Measurements from ENCODE around the gene NR1H4. TPM values are rescaled to one million over a fixed set of nuclear protein-coding genes. Genes with fewer than 3 reads are reported as not detected.

NR1H4 gene
- polyA plus RNA-seq, 3 donors = not detected

DNA sequence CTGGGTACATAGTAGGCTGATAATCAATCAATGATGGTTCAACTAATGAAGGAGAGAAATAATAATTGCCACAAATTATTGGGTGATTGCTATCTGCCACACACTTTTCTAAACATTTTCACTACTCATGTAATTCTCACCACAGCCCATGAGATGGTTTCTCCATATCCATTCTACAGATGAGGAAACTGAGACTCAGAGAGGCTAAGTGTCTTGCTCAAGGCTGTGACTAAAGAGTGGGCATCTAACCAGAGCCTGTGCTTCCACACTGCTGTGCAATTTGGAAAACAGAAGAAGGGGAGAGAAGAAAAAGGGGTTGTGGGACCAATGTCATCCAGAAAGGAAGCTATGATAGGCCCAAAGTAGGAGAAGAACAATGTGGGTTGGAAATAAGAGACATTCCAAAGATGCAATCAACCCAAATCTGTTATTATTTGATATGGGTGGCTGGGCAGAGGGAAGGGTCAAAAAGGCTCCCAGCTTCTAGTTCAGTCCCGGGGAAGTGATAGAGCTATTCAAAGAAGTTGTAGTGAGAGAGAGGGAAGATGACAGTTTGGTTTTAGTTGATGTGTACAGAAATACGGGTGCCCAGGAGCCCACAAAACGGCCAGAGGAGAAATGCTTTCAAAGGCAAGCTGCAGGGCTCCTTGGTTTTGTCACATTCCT is 483 bp upstream of the NR1H4 start:
- no peaks in the 10 kb centered on the region for H3K27me3 ChIP-seq (ENCODE audit: control insufficient read depth in 2 of 2, insufficient read depth in 2 of 2, low read length in 2 of 2)
- Mint-ChIP-seq H3K36me3 (no peaks in the 10 kb centered on the region), H3K27ac (no peak overlapping the region), H3K4me3 (no peak overlapping the region), H3K9me3 (peaks cover 0 to 3% (median 0%) of the 10 kb centered on the region in 7 donors), H3K4me1 (no peaks in the 10 kb centered on the region), H3K27me3 (ENCODE audit: low read depth in 3 of 3) (peaks cover 2 to 7% (median 6%) of the 10 kb centered on the region in 3 donors)
- no peaks in the 10 kb centered on the region for H3K79me2 ChIP-seq (ENCODE audit: insufficient read depth, low read length)
- TF ChIP-seq, protein P1, sequence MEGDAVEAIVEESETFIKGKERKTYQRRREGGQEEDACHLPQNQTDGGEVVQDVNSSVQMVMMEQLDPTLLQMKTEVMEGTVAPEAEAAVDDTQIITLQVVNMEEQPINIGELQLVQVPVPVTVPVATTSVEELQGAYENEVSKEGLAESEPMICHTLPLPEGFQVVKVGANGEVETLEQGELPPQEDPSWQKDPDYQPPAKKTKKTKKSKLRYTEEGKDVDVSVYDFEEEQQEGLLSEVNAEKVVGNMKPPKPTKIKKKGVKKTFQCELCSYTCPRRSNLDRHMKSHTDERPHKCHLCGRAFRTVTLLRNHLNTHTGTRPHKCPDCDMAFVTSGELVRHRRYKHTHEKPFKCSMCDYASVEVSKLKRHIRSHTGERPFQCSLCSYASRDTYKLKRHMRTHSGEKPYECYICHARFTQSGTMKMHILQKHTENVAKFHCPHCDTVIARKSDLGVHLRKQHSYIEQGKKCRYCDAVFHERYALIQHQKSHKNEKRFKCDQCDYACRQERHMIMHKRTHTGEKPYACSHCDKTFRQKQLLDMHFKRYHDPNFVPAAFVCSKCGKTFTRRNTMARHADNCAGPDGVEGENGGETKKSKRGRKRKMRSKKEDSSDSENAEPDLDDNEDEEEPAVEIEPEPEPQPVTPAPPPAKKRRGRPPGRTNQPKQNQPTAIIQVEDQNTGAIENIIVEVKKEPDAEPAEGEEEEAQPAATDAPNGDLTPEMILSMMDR (IDR thresholded peaks at IDR 0.05) = no peak
- no peaks in the 10 kb centered on the region for H3K9me3 ChIP-seq (replicated peaks in 1 of 2; ENCODE audit: control insufficient read depth in 1 of 2, insufficient read depth in 1 of 2, low read length in 2 of 2)
- intact Hi-C loops (cut with micrococcal nuclease) = no loop called here
- no peak overlapping the region for H3K9ac ChIP-seq (ENCODE audit: insufficient read depth, low read length, poor library complexity, severe bottlenecking)
- 86% methylated on average over 3 of the region's 3 CpGs for WGBS (ENCODE audit: insufficient coverage)
- H4K20me1 ChIP-seq (ENCODE audit: insufficient read depth, low read length) = no peaks in the 10 kb centered on the region
- no peak overlapping the region for H3K27ac ChIP-seq (ENCODE audit: low read depth in 1 of 2, low read length in 2 of 2)
- no peak for DNase-seq
- H3K4me3 ChIP-seq (replicated peaks in 1 of 3; ENCODE audit: low read depth in 2 of 3, low read length in 3 of 3) = no peak overlapping the region
- H2AFZ ChIP-seq (ENCODE audit: insufficient read depth, low read depth, low read length, poor library complexity, severe bottlenecking) = no peak overlapping the region
- no peaks in the 10 kb centered on the region for H3K36me3 ChIP-seq (replicated peaks in 1 of 2; ENCODE audit: control insufficient read depth in 1 of 2, insufficient read depth in 2 of 2, low read length in 2 of 2)
- no peak overlapping the region for H3K4me2 ChIP-seq (replicated peaks; ENCODE audit: extremely low read depth, low read length, poor library complexity, severe bottlenecking)
- H3K4me1 ChIP-seq (ENCODE audit: control insufficient read depth in 1 of 2, insufficient read depth in 2 of 2, low read length in 2 of 2) = no peaks in the 10 kb centered on the region

DNA sequence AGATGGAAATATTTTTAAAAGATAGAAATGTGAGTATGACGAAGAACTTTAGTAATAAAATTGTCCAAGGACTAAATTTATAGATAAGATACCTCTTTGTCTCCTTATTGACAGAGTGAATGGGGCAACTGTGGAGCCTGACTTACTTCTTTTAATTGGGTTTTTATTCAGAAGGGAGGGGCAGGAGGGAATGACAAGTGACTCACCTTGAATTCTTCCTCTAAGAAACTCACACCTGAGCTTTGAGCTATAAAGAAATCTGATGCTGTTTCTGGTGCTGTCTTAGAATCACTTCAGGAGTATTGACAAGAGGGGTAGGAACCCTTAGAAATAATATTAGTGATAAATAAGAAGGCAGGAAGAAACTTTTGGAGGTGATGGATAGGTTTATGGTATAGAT is 951 bp downstream of the NR1H4 start:
- no peak overlapping the region for H3K4me3 ChIP-seq (replicated peaks in 1 of 3; ENCODE audit: low read depth in 2 of 3, low read length in 3 of 3)
- no peaks in the 10 kb centered on the region for H3K36me3 Mint-ChIP-seq
- H3K27me3 ChIP-seq (ENCODE audit: control insufficient read depth in 2 of 2, insufficient read depth in 2 of 2, low read length in 2 of 2) = no peaks in the 10 kb centered on the region
- no peak overlapping the region for H3K4me2 ChIP-seq (replicated peaks; ENCODE audit: extremely low read depth, low read length, poor library complexity, severe bottlenecking)
- H4K20me1 ChIP-seq (ENCODE audit: insufficient read depth, low read length) = no peaks in the 10 kb centered on the region
- H3K79me2 ChIP-seq (ENCODE audit: insufficient read depth, low read length) = no peaks in the 10 kb centered on the region
- H3K4me1 Mint-ChIP-seq = no peaks in the 10 kb centered on the region
- no peak overlapping the region for H3K27ac ChIP-seq (ENCODE audit: low read depth in 1 of 2, low read length in 2 of 2)
- no peak for DNase-seq
- peaks cover 6% of the 10 kb centered on the region in 3 donors for H3K27me3 Mint-ChIP-seq (ENCODE audit: low read depth in 3 of 3)
- H3K9me3 Mint-ChIP-seq = peaks cover 0 to 3% (median 0%) of the 10 kb centered on the region in 7 donors
- no peaks in the 10 kb centered on the region for H3K36me3 ChIP-seq (replicated peaks in 1 of 2; ENCODE audit: control insufficient read depth in 1 of 2, insufficient read depth in 2 of 2, low read length in 2 of 2)
- H3K9me3 ChIP-seq (replicated peaks in 1 of 2; ENCODE audit: control insufficient read depth in 1 of 2, insufficient read depth in 1 of 2, low read length in 2 of 2) = no peaks in the 10 kb centered on the region
- no peak overlapping the region for H3K4me3 Mint-ChIP-seq
- no peak overlapping the region for H3K27ac Mint-ChIP-seq
- H3K4me1 ChIP-seq (ENCODE audit: control insufficient read depth in 1 of 2, insufficient read depth in 2 of 2, low read length in 2 of 2) = no peaks in the 10 kb centered on the region
- TF ChIP-seq, protein P1 (IDR thresholded peaks at IDR 0.05) = no peak
- WGBS (ENCODE audit: insufficient coverage) = no CpG with 5 or more reads among the region's 1 CpG
- intact Hi-C loops (cut with micrococcal nuclease) = no loop called here
- no peak overlapping the region for H3K9ac ChIP-seq (ENCODE audit: insufficient read depth, low read length, poor library complexity, severe bottlenecking)
- no peak overlapping the region for H2AFZ ChIP-seq (ENCODE audit: insufficient read depth, low read depth, low read length, poor library complexity, severe bottlenecking)
